GM23338 (cell line): ENCODE data around the gene LIN7A. TPM values are rescaled to one million over a fixed set of nuclear protein-coding genes. Genes with fewer than 3 reads are reported as not detected.

Source experiments
- ATAC-seq: fragments of 200-7000 bp; cut with Tn5 transposase; 3 replicates; pipeline ENCODE4 v1.9.1; 2020
- DNase-seq: peaks from one replicate; pipeline ENCODE4 v3.0.0-alpha.2; 2015; ENCODE audit warnings: low spot score
- H2AFZ ChIP-seq: fragments of 200-600 bp; sonication (generic); 2 replicates; pipeline ENCODE4 v1.8.0; 2016; ENCODE audit warnings: antibody characterized with exemption, mild to moderate bottlenecking, moderate library complexity
- H3F3A ChIP-seq: fragments of 200-600 bp; sonication (generic); replicated peaks from 2 replicates; pipeline ENCODE4 v1.8.0; 2017; ENCODE audit warnings: antibody characterized with exemption, mixed run types, low read depth
- H3K27ac ChIP-seq: fragments of 200-600 bp; sonication (generic); 2 replicates; pipeline ENCODE4 v1.6.1; 2016; ENCODE audit warnings: low read depth
- H3K27me3 ChIP-seq: fragments of 200-600 bp; sonication (generic); 2 replicates; pipeline ENCODE4 v1.8.0; 2016; ENCODE audit warnings: mild to moderate bottlenecking, mixed run types, moderate library complexity; ENCODE audit not compliant: insufficient read depth
- H3K36me3 ChIP-seq: fragments of 200-600 bp; sonication (generic); 2 replicates; pipeline ENCODE4 v1.8.0; 2016; ENCODE audit warnings: mild to moderate bottlenecking; ENCODE audit not compliant: insufficient read depth
- H3K4me1 ChIP-seq: fragments of 200-600 bp; sonication (generic); 2 replicates; pipeline ENCODE4 v1.8.0; 2016; ENCODE audit warnings: mild to moderate bottlenecking, moderate library complexity; ENCODE audit not compliant: insufficient read depth
- H3K4me2 ChIP-seq: fragments of 200-600 bp; sonication (generic); 2 replicates; pipeline ENCODE4 v1.7.1; 2017; ENCODE audit warnings: mixed run types
- H3K4me3 ChIP-seq: fragments of 200-600 bp; sonication (generic); 2 replicates; pipeline ENCODE4 v1.6.1; 2016; ENCODE audit warnings: mixed run types
- H3K79me2 ChIP-seq: fragments of 200-600 bp; sonication (generic); replicated peaks from 2 replicates; pipeline ENCODE4 v1.8.0; 2017; ENCODE audit warnings: mild to moderate bottlenecking; ENCODE audit not compliant: insufficient read depth
- H3K9me2 ChIP-seq: fragments of 200-600 bp; sonication (generic); 2 replicates; pipeline ENCODE4 v1.8.0; 2017; ENCODE audit not compliant: insufficient read depth
- H4K20me1 ChIP-seq: fragments of 200-600 bp; sonication (generic); replicated peaks from 2 replicates; pipeline ENCODE4 v1.8.0; 2017; ENCODE audit warnings: mild to moderate bottlenecking; ENCODE audit not compliant: insufficient read depth
- H3K27ac Mint-ChIP-seq: 2 replicates; pipeline ENCODE4 v1.8.0; 2020; ENCODE audit warnings: inconsistent platforms, mild to moderate bottlenecking, moderate library complexity, mixed read lengths
- H3K27me3 Mint-ChIP-seq: 3 replicates; pipeline ENCODE4 v1.8.0; 2022; ENCODE audit warnings: low read depth, mild to moderate bottlenecking, moderate library complexity, mixed read lengths, inconsistent platforms; ENCODE audit not compliant: insufficient read depth, poor library complexity
- H3K36me3 Mint-ChIP-seq: 3 replicates; pipeline ENCODE4 v1.8.0; 2021; ENCODE audit warnings: low read depth, mild to moderate bottlenecking, inconsistent platforms, moderate library complexity, mixed read lengths
- H3K4me1 Mint-ChIP-seq: 3 replicates; pipeline ENCODE4 v1.8.0; 2020; ENCODE audit warnings: mild to moderate bottlenecking, inconsistent platforms, mixed read lengths
- H3K4me3 Mint-ChIP-seq: 3 replicates; pipeline ENCODE4 v1.8.0; 2021; ENCODE audit warnings: moderate library complexity, mild to moderate bottlenecking, inconsistent platforms, mixed read lengths
- H3K9me3 Mint-ChIP-seq: 3 replicates; pipeline ENCODE4 v1.8.0; 2020; ENCODE audit warnings: moderate library complexity, mild to moderate bottlenecking, inconsistent platforms, mixed read lengths
- CREB1 ChIP-seq: fragments of 250-450 bp; sonication (Bioruptor Pico); IDR thresholded peaks from 2 replicates; pipeline ENCODE4 v1.5.0; 2020; ENCODE audit warnings: low read depth, mild to moderate bottlenecking, moderate library complexity
- EZH2 ChIP-seq: fragments of 200-600 bp; sonication (generic); IDR thresholded peaks from one replicate; pipeline ENCODE4 v1.8.0; 2017; ENCODE audit warnings: antibody characterized with exemption, mild to moderate bottlenecking, low read depth; ENCODE audit not compliant: unreplicated experiment
- EZH2phosphoT487 ChIP-seq: fragments of 200-600 bp; sonication (generic); IDR thresholded peaks from one replicate; pipeline ENCODE4 v1.8.1; 2018; ENCODE audit warnings: antibody characterized with exemption; ENCODE audit not compliant: unreplicated experiment
- JUNB ChIP-seq: IDR thresholded peaks from one replicate; pipeline ENCODE4 v1.6.1; 2016; ENCODE audit warnings: antibody characterized with exemption; ENCODE audit not compliant: unreplicated experiment
- NANOG ChIP-seq: IDR thresholded peaks from 2 replicates; pipeline ENCODE4 v1.6.1; 2016; ENCODE audit warnings: antibody characterized with exemption, borderline replicate concordance
- POLR2AphosphoS5 ChIP-seq: IDR thresholded peaks from 2 replicates; pipeline ENCODE4 v1.6.1; 2016; ENCODE audit warnings: antibody characterized with exemption, low read depth
- STAT1 ChIP-seq: IDR thresholded peaks from one replicate; pipeline ENCODE4 v1.6.1; 2016; ENCODE audit warnings: antibody characterized with exemption; ENCODE audit not compliant: unreplicated experiment
- ZNF114 ChIP-seq: fragments of 250-450 bp; sonication (Bioruptor Pico); IDR thresholded peaks from 2 replicates; pipeline ENCODE4 v1.5.0; 2020; ENCODE audit warnings: mild to moderate bottlenecking, moderate library complexity
- ZNF331 ChIP-seq: fragments of 250-450 bp; sonication (Bioruptor Pico); IDR thresholded peaks from 2 replicates; pipeline ENCODE4 v1.5.0; 2020; ENCODE audit warnings: low read depth, mild to moderate bottlenecking, moderate library complexity
- polyA plus RNA-seq: library from polyadenylated mRNA; unstranded; fragments of >200 nt; fragmentation: Nextera tagmentation; extraction: Ambion mirVana; gene quantifications from 2 replicates; pipeline ENCODE4 v1.2.1, GENCODE V29; 2016
- total RNA-seq: library from RNA; depleted of rRNA; stranded (reverse); fragments of >200 nt; shearing (Covaris generic); gene quantifications from 2 replicates; pipeline ENCODE4 v1.2.3, GENCODE V29; 2014
- TF ChIP-seq, protein P1 (sequence below), 2 experiments: fragments of 200-600 bp in 1 of 2; sonication (generic) in 1 of 2; conservative IDR thresholded peaks; 2 replicates each; pipeline versions ENCODE4 v1.5.1 to v1.6.1; 2016 to 2017; ENCODE audit warnings: antibody characterized with exemption in 2 of 2, low read depth in 2 of 2, mild to moderate bottlenecking in 2 of 2, moderate library complexity in 1 of 2
- TF ChIP-seq, protein P2 (sequence below): IDR thresholded peaks from 2 replicates; pipeline ENCODE4 v1.6.1; 2016; ENCODE audit warnings: antibody characterized with exemption
- TF ChIP-seq, protein P3 (sequence below): IDR thresholded peaks from one replicate; pipeline ENCODE4 v1.6.1; 2018; ENCODE audit warnings: antibody characterized with exemption; ENCODE audit not compliant: unreplicated experiment
- TF ChIP-seq, protein P4 (sequence below): fragments of 250-450 bp; sonication (Bioruptor Pico); IDR thresholded peaks from 2 replicates; pipeline ENCODE4 v1.5.0; 2020; ENCODE audit warnings: mild to moderate bottlenecking, moderate library complexity

LIN7A gene
- total and polyA plus RNA-seq, 2 experiments from 2014 or later: 5.7 to 6.5 TPM

DNA sequence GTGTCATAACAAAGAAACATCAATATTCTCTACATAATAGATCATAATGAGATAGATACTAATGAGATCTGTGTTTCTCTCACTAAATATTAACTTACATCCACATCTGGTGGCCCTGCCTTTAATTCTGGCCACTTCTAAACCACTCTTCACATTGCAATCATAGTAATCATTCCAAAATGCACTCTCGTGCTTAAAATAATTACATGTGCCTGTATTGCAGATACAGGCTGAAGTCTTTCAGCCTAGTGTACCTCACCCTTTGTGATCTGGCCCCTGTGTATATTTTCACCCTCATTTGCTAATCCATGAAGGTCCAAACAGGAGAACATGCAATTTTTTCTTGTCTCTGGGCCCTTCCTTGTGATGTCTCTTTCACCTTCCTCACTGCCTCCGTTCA lies 108.0 kb downstream of the LIN7A start:
- H3K4me2 ChIP-seq: no peak overlapping the region
- H4K20me1 ChIP-seq: no peaks in the 10 kb centered on the region
- H3K4me3 ChIP-seq: no peak overlapping the region
- H3F3A ChIP-seq: no peaks in the 10 kb centered on the region
- no peak for ATAC-seq
- Mint-ChIP-seq H3K4me3 (no peak overlapping the region), H3K4me1 (peaks cover 2% of the 10 kb centered on the region), H3K27ac (no peak overlapping the region; the same call in 1 of the 2 replicates), H3K27me3 (peaks cover 2% of the 10 kb centered on the region), H3K36me3 (no peaks in the 10 kb centered on the region; the same call in 2 of the 3 replicates), H3K9me3 (no peaks in the 10 kb centered on the region)
- H3K27me3 ChIP-seq: no peaks in the 10 kb centered on the region
- no peak overlapping the region for H2AFZ ChIP-seq
- no peaks in the 10 kb centered on the region for H3K79me2 ChIP-seq
- H3K9me2 ChIP-seq: 0 out of 2 replicates have a peak, but pooled peaks cover 6% of the 10 kb centered on the region
- no peaks in the 10 kb centered on the region; the same call in 1 of the 2 replicates for H3K4me1 ChIP-seq
- no peak overlapping the region for H3K27ac ChIP-seq
- DNase-seq: no peak
- H3K36me3 ChIP-seq: no peaks in the 10 kb centered on the region
- TF ChIP-seq EZH2phosphoT487: no peak
- no peak for TF ChIP-seq POLR2AphosphoS5
- no peak for TF ChIP-seq ZNF114
- TF ChIP-seq EZH2: no peak
- TF ChIP-seq, protein P1, sequence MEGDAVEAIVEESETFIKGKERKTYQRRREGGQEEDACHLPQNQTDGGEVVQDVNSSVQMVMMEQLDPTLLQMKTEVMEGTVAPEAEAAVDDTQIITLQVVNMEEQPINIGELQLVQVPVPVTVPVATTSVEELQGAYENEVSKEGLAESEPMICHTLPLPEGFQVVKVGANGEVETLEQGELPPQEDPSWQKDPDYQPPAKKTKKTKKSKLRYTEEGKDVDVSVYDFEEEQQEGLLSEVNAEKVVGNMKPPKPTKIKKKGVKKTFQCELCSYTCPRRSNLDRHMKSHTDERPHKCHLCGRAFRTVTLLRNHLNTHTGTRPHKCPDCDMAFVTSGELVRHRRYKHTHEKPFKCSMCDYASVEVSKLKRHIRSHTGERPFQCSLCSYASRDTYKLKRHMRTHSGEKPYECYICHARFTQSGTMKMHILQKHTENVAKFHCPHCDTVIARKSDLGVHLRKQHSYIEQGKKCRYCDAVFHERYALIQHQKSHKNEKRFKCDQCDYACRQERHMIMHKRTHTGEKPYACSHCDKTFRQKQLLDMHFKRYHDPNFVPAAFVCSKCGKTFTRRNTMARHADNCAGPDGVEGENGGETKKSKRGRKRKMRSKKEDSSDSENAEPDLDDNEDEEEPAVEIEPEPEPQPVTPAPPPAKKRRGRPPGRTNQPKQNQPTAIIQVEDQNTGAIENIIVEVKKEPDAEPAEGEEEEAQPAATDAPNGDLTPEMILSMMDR (conservative IDR thresholded peaks at IDR 0.05; ENCODE audit: low read depth in 2 of 2): no peak
- TF ChIP-seq, protein P2, sequence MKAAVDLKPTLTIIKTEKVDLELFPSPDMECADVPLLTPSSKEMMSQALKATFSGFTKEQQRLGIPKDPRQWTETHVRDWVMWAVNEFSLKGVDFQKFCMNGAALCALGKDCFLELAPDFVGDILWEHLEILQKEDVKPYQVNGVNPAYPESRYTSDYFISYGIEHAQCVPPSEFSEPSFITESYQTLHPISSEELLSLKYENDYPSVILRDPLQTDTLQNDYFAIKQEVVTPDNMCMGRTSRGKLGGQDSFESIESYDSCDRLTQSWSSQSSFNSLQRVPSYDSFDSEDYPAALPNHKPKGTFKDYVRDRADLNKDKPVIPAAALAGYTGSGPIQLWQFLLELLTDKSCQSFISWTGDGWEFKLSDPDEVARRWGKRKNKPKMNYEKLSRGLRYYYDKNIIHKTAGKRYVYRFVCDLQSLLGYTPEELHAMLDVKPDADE: no peak
- TF ChIP-seq, protein P3, sequence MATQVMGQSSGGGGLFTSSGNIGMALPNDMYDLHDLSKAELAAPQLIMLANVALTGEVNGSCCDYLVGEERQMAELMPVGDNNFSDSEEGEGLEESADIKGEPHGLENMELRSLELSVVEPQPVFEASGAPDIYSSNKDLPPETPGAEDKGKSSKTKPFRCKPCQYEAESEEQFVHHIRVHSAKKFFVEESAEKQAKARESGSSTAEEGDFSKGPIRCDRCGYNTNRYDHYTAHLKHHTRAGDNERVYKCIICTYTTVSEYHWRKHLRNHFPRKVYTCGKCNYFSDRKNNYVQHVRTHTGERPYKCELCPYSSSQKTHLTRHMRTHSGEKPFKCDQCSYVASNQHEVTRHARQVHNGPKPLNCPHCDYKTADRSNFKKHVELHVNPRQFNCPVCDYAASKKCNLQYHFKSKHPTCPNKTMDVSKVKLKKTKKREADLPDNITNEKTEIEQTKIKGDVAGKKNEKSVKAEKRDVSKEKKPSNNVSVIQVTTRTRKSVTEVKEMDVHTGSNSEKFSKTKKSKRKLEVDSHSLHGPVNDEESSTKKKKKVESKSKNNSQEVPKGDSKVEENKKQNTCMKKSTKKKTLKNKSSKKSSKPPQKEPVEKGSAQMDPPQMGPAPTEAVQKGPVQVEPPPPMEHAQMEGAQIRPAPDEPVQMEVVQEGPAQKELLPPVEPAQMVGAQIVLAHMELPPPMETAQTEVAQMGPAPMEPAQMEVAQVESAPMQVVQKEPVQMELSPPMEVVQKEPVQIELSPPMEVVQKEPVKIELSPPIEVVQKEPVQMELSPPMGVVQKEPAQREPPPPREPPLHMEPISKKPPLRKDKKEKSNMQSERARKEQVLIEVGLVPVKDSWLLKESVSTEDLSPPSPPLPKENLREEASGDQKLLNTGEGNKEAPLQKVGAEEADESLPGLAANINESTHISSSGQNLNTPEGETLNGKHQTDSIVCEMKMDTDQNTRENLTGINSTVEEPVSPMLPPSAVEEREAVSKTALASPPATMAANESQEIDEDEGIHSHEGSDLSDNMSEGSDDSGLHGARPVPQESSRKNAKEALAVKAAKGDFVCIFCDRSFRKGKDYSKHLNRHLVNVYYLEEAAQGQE: no peak
- no peak for TF ChIP-seq CREB1 (CRISPR knock-in tag)
- TF ChIP-seq ZNF331: no peak
- TF ChIP-seq, protein P4, sequence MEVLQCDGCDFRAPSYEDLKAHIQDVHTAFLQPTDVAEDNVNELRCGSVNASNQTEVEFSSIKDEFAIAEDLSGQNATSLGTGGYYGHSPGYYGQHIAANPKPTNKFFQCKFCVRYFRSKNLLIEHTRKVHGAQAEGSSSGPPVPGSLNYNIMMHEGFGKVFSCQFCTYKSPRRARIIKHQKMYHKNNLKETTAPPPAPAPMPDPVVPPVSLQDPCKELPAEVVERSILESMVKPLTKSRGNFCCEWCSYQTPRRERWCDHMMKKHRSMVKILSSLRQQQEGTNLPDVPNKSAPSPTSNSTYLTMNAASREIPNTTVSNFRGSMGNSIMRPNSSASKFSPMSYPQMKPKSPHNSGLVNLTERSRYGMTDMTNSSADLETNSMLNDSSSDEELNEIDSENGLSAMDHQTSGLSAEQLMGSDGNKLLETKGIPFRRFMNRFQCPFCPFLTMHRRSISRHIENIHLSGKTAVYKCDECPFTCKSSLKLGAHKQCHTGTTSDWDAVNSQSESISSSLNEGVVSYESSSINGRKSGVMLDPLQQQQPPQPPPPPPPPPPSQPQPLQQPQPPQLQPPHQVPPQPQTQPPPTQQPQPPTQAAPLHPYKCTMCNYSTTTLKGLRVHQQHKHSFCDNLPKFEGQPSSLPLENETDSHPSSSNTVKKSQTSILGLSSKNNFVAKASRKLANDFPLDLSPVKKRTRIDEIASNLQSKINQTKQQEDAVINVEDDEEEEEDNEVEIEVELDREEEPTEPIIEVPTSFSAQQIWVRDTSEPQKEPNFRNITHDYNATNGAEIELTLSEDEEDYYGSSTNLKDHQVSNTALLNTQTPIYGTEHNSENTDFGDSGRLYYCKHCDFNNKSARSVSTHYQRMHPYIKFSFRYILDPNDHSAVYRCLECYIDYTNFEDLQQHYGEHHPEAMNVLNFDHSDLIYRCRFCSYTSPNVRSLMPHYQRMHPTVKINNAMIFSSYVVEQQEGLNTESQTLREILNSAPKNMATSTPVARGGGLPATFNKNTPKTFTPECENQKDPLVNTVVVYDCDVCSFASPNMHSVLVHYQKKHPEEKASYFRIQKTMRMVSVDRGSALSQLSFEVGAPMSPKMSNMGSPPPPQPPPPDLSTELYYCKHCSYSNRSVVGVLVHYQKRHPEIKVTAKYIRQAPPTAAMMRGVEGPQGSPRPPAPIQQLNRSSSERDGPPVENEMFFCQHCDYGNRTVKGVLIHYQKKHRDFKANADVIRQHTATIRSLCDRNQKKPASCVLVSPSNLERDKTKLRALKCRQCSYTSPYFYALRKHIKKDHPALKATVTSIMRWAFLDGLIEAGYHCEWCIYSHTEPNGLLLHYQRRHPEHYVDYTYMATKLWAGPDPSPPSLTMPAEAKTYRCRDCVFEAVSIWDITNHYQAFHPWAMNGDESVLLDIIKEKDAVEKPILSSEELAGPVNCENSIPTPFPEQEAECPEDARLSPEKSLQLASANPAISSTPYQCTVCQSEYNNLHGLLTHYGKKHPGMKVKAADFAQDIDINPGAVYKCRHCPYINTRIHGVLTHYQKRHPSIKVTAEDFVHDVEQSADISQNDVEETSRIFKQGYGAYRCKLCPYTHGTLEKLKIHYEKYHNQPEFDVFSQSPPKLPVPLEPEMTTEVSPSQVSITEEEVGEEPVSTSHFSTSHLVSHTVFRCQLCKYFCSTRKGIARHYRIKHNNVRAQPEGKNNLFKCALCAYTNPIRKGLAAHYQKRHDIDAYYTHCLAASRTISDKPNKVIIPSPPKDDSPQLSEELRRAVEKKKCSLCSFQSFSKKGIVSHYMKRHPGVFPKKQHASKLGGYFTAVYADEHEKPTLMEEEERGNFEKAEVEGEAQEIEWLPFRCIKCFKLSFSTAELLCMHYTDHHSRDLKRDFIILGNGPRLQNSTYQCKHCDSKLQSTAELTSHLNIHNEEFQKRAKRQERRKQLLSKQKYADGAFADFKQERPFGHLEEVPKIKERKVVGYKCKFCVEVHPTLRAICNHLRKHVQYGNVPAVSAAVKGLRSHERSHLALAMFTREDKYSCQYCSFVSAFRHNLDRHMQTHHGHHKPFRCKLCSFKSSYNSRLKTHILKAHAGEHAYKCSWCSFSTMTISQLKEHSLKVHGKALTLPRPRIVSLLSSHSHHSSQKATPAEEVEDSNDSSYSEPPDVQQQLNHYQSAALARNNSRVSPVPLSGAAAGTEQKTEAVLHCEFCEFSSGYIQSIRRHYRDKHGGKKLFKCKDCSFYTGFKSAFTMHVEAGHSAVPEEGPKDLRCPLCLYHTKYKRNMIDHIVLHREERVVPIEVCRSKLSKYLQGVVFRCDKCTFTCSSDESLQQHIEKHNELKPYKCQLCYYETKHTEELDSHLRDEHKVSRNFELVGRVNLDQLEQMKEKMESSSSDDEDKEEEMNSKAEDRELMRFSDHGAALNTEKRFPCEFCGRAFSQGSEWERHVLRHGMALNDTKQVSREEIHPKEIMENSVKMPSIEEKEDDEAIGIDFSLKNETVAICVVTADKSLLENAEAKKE (CRISPR knock-in tag): no peak
- no peak for TF ChIP-seq NANOG
- no peak for TF ChIP-seq STAT1
- TF ChIP-seq JUNB: no peak
